Stimulated activated CD8-positive, alpha-beta memory T cell treated with anti-CD3 and anti-CD28 coated beads, Interleukin-12 subunit alpha, Interleukin-12 subunit beta, amount 100 ng/mL, for 24 hours (primary cell): ENCODE data around the gene HMX1.

Experiments
- DNase-seq: peaks from one replicate; pipeline ENCODE4 v3.0.0-alpha.2; 2020; ENCODE audit errors: extremely low read depth

The HMX1 gene

GRCh38 chr4:8871417-8872401 is at the start of gene HMX1:
TSS of gene HMX1 (minus strand) at chr4:8871839. CDS start at chr4:8871614, 225 bp downstream.
- DNase-seq: no peak

GRCh38 chr4:8920969-8921368 is 49.3 kb upstream of the HMX1 start:
- no peak for DNase-seq

GRCh38 chr4:8920289-8920965 is 48.8 kb upstream of the HMX1 start:
- DNase-seq: no peak

GRCh38 chr4:8919651-8920288 is 48.1 kb upstream of the HMX1 start:
- no peak for DNase-seq

- peak; percentile 31 for DNase-seq
Measured at GRCh38 chr4:8917868-8918783, 46.5 kb upstream of the HMX1 start.

- DNase-seq: no peak
Measured at GRCh38 chr4:8917321-8917811, 45.7 kb upstream of the HMX1 start.

GRCh38 chr4:8916906-8917305 is 45.3 kb upstream of the HMX1 start:
- DNase-seq: no peak

- DNase-seq: no peak
Measured at GRCh38 chr4:8916351-8916885, 44.8 kb upstream of the HMX1 start.

- DNase-seq: no peak
Measured at GRCh38 chr4:8915201-8916200, 43.9 kb upstream of the HMX1 start.

- no peak for DNase-seq
Measured at GRCh38 chr4:8914461-8915171, 43.0 kb upstream of the HMX1 start.

GRCh38 chr4:8913858-8914460 is 42.3 kb upstream of the HMX1 start:
- DNase-seq: no peak

GRCh38 chr4:8913121-8913857 is 41.6 kb upstream of the HMX1 start:
- DNase-seq: no peak

GRCh38 chr4:8912506-8912905 is 40.9 kb upstream of the HMX1 start:
- no peak for DNase-seq

GRCh38 chr4:8912089-8912455 is 40.4 kb upstream of the HMX1 start:
- no peak for DNase-seq

- DNase-seq: no peak
Measured at GRCh38 chr4:8911316-8912088, 39.9 kb upstream of the HMX1 start.

- no peak for DNase-seq
Measured at GRCh38 chr4:8910822-8911315, 39.2 kb upstream of the HMX1 start.
